Lower lobe of right lung (tissue), 2 donors: ENCODE results near the gene ZNF669. TPM values are rescaled to one million over a fixed set of nuclear protein-coding genes. Genes with fewer than 3 reads are reported as not detected.
"Not testable (repeated sequence)": the region's sequence is repeated elsewhere in the genome, so short reads cannot be mapped to it uniquely, and the experiment has no call there.

Source experiments
- ATAC-seq, 2 donors: fragments of 200-7000 bp; cut with Tn5 transposase; one replicate each; pipeline ENCODE4 v1.9.1; 2020 to 2022; ENCODE audit warnings: mild to moderate bottlenecking in 2 of 2, moderate library complexity in 2 of 2
- DNase-seq: peaks from one replicate; pipeline ENCODE4 v3.0.0-alpha.2; 2020
- H3K27ac ChIP-seq: fragments of 200-600 bp; one replicate; pipeline ENCODE4 v1.8.0; 2022
- H3K27me3 ChIP-seq: fragments of 200-600 bp; one replicate; pipeline ENCODE4 v1.8.0; 2022; ENCODE audit warnings: low read depth
- H3K36me3 ChIP-seq: fragments of 200-600 bp; one replicate; pipeline ENCODE4 v1.8.0; 2022; ENCODE audit warnings: mild to moderate bottlenecking
- H3K4me1 ChIP-seq: fragments of 200-600 bp; one replicate; pipeline ENCODE4 v1.8.0; 2022
- H3K4me3 ChIP-seq: fragments of 200-600 bp; one replicate; pipeline ENCODE4 v1.8.0; 2022; ENCODE audit warnings: mild to moderate bottlenecking
- H3K9me3 ChIP-seq: fragments of 200-600 bp; one replicate; pipeline ENCODE4 v1.8.0; 2022
- intact Hi-C: fragments of 100-400 bp; cut with DNase I; formaldehyde crosslinking; loops from one replicate; pipeline ENCODE4 v1.11.0; 2022
- long read RNA-seq: library from polyadenylated mRNA; unstranded; transcript quantifications from one replicate; pipeline ENCODE4 v2.0.0, GENCODE V29; 2021
- total RNA-seq: library from RNA; stranded (reverse); fragmentation: NEBNext Ultra II Directional; extraction: Animal tissue kit (Norgen Biotek cat#: 25700); gene quantifications from one replicate; pipeline ENCODE4 v1.2.1, GENCODE V29; 2021
- TF ChIP-seq, protein P1 (sequence below): fragments of 200-600 bp; IDR thresholded peaks from one replicate; pipeline ENCODE4 v1.8.0; 2022; ENCODE audit warnings: antibody characterized with exemption, mild to moderate bottlenecking
- donor health status: DM: no; HTN: yes; CAD: no; lungs with severe emphysema.

The ZNF669 gene
- 9.0 TPM for total RNA-seq
- long read RNA-seq, partial matches to known transcripts = 0 of 5 reads
- long read RNA-seq, other reads (novel, unspliced or antisense) = 0 of 5 reads

DNA sequence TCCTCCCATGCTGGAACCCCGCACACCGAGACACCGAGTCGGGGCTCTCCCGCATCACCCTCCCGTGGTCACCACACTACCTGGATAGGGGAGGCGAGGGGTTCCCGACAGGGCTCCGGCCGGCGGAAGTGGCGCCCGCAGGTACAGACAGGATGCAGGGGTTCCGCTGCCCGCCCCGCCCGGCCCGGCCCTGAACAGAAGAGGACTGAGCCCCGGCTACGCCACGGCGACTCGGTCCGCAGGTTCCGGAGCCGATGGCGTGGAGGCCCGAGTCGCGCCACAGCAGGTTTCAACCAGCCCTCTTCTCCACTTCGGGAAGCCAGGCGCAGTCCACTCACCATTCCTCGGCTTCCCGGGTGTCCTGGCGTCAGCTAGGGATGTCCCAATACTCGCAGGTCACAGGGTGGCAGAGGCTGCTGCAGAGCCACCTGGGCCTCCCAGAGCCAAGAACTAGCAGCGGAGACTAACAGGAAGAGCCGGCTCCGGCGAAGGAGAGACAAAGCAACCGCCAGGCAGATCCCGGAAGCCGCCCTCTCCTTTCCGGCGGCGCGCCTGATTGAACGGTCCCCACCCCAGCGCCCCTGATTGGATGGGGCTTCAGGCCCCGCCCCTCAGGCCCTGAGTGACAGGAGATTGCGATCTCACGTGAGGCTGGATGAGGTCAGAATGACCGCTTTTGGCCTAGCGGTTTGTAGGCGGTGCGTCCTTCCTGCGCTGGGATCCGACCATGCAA lies at the start of gene ZNF669:
Gene ZNF669, minus strand, starts transcription at position 498 of the 733 bp plus-strand sequence. Its CDS starts 157 bp downstream, at position 341.
- Histone ChIP-seq H3K27ac (peak within 1 kb of the TSS; percentile 88), H3K4me3 (peak within 1 kb of the TSS; percentile 82), H3K27me3 (no peaks in the 10 kb centered on the region), H3K4me1 (peaks cover 5% of the 10 kb centered on the region), H3K9me3 (peaks cover 23% of the 10 kb centered on the region), H3K36me3 (peaks cover 25% of the 10 kb centered on the region)
- intact Hi-C loops = no loop called here
- TF ChIP-seq, protein P1, sequence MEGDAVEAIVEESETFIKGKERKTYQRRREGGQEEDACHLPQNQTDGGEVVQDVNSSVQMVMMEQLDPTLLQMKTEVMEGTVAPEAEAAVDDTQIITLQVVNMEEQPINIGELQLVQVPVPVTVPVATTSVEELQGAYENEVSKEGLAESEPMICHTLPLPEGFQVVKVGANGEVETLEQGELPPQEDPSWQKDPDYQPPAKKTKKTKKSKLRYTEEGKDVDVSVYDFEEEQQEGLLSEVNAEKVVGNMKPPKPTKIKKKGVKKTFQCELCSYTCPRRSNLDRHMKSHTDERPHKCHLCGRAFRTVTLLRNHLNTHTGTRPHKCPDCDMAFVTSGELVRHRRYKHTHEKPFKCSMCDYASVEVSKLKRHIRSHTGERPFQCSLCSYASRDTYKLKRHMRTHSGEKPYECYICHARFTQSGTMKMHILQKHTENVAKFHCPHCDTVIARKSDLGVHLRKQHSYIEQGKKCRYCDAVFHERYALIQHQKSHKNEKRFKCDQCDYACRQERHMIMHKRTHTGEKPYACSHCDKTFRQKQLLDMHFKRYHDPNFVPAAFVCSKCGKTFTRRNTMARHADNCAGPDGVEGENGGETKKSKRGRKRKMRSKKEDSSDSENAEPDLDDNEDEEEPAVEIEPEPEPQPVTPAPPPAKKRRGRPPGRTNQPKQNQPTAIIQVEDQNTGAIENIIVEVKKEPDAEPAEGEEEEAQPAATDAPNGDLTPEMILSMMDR = no peak
- ATAC-seq = peak; percentile 100
- DNase-seq = peak; percentile 97

DNA sequence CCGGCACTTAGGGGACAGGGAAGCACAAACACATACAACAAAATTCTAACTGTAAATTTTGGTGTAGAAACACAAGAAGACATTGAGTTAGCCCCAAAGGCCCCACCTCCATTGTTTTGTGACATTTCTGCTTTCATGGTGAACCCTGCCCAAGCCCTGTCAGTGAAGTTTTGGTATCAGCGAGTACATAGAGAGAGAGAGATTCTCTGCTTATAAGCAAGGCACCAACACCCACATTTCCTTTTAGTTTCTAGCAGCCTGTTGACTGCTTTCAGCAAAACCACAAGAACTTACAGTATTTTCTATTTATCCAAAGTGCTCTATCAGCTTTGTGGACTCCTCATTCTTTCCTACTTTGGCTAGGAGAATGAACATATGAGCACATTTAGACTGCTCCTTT lies 43.6 kb upstream of the ZNF669 start:
- intact Hi-C loops = no loop called here
- H3K36me3 ChIP-seq = no peaks in the 10 kb centered on the region

DNA sequence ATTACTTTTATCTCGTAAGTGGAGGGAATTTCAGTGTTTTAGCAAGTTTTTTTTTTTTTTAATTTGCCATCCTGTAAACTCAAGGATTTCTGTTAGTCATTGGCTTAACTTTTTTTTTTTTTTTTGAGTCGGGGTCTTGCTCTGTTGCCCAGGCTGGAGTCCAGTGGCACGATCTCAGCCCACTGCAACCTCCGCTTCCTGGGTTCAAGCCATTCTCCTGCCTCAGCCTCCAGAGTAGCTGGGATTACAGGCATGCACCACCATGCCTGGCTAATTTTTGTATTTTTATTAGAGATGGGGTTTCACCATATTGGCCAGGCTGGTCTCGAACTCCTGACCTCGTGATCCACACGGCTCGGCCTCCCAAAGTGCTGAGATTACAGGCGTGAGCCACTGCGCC lies 43.0 kb upstream of the ZNF669 start:
- H3K27me3 ChIP-seq, H3K4me1 ChIP-seq, H3K36me3 ChIP-seq, H3K4me3 ChIP-seq, ATAC-seq, DNase-seq, H3K27ac ChIP-seq, intact Hi-C loops: not testable (repeated sequence)
- peaks cover 90% of the 10 kb centered on the region for H3K9me3 ChIP-seq

More for the DNA sequence above, 43.6 kb upstream of the ZNF669 start:
- DNase-seq = no peak
- H3K27me3 ChIP-seq = no peaks in the 10 kb centered on the region
- H3K4me3 ChIP-seq = no peak overlapping the region
- no peaks in the 10 kb centered on the region for H3K4me1 ChIP-seq
- H3K9me3 ChIP-seq = peaks cover 92% of the 10 kb centered on the region
- TF ChIP-seq, protein P1 = no peak
- no peak for ATAC-seq
- H3K27ac ChIP-seq = no peak overlapping the region

DNA sequence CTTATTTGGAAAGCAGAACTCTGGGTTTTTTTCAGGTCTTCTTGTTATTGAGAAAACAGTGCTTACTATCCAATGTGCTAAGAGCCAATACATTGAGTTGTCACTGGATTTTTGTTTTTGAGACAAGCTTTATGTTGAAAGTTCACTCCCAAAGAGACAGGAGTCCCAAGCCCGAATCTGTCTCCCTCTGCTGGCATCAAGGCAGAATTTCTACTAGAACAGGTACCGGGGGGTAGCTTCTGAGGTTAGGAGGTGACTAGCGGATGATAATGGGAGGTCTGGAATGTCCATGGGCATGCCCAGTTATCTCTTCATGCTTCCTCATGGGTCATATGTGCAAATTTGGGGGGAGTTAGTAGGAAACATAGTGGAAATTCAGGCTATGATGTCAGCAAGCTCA lies 42.5 kb upstream of the ZNF669 start:
- Histone ChIP-seq H3K27ac (no peak overlapping the region), H3K36me3 (no peaks in the 10 kb centered on the region), H3K27me3 (no peaks in the 10 kb centered on the region), H3K4me1 (no peaks in the 10 kb centered on the region), H3K4me3 (no peak overlapping the region), H3K9me3 (peaks cover 94% of the 10 kb centered on the region)
- DNase-seq (no peak), ATAC-seq (no peak)
- intact Hi-C loops = no loop called here
- TF ChIP-seq, protein P1 = no peak

DNA sequence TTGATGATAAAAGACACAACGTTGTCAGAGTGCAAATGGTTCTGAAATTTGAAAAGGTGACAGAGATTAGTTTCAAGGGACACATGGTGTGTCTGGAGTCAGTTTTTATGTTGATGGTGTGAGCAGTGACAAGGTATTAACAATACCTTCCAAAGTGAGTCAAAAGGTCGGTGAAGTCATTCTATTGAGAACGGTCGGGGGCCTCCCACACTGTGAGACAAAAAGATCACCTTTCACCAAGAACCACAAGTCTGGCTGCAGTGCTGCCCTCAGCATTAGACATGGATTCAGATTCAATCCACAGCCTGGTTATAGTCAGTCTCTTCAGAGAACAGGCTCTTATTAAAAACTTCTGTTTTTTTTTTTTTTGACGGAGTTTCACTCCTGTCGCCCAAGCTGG lies 41.1 kb upstream of the ZNF669 start:
- intact Hi-C loops = no loop called here
- Histone ChIP-seq H3K4me3 (no peak overlapping the region), H3K9me3 (peaks cover 97% of the 10 kb centered on the region), H3K36me3 (no peaks in the 10 kb centered on the region), H3K4me1 (no peaks in the 10 kb centered on the region), H3K27ac (no peak overlapping the region), H3K27me3 (no peaks in the 10 kb centered on the region)
- no peak for ATAC-seq
- no peak for DNase-seq
- TF ChIP-seq, protein P1 = no peak

DNA sequence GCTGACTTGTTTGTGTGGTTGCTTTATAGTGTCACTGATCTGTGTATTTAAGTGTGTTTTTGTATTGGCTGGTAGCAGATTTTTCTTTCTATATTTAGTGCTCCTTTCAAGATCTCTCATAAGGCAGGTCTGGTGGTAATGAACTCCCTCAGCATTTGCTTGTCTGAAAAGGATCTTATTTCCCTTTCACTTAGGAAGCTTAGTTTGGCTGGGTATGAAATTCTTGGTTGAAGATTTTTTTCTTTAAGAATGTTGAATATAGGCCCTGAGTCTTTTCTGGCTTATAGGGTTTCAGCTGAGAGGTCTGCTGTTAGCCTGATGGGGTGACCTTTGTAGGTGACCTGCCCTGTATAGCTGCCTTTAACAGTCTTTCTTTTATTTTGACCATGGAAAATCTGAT lies 35.4 kb upstream of the ZNF669 start:
- H3K27ac ChIP-seq, H3K4me1 ChIP-seq, ATAC-seq, DNase-seq, H3K27me3 ChIP-seq, H3K36me3 ChIP-seq, intact Hi-C loops, H3K4me3 ChIP-seq: not testable (repeated sequence)
- H3K9me3 ChIP-seq = peaks cover 94% of the 10 kb centered on the region
